Small intestine (tissue), 7 donors: ENCODE data around the gene REPS2. TPM values are rescaled to one million over a fixed set of nuclear protein-coding genes. Genes with fewer than 3 reads are reported as not detected.

Experiments
- DNase-seq, 2 donors: peaks; one replicate each; pipeline versions ENCODE4 v3.0.0 to v3.0.0-alpha.2; 2013
- FAIRE-seq: peaks from 2 replicates; lab custom pipeline; 2012; peaks lifted over from hg19 to GRCh38; lab: Jason Lieb, UNC
- H3K27ac ChIP-seq, 3 donors: one replicate each; pipeline ENCODE4 v1.5.1; 2013; ENCODE audit warnings: low read length in 2 of 3, mild to moderate bottlenecking in 2 of 3, control low read depth in 1 of 3, inconsistent platforms in 1 of 3, low read depth in 1 of 3, moderate library complexity in 1 of 3
- H3K27me3 ChIP-seq, 3 donors: one replicate each; pipeline ENCODE4 v1.6.1; 2013; ENCODE audit warnings: low read length in 3 of 3, inconsistent platforms in 1 of 3; ENCODE audit not compliant: control insufficient read depth in 3 of 3, insufficient read depth in 3 of 3
- H3K36me3 ChIP-seq, 3 donors: one replicate each; pipeline ENCODE4 v1.6.1; 2013; ENCODE audit warnings: low read length in 3 of 3, inconsistent platforms in 1 of 3, low read depth in 1 of 3, mild to moderate bottlenecking in 1 of 3, moderate library complexity in 1 of 3; ENCODE audit not compliant: control insufficient read depth in 3 of 3, insufficient read depth in 2 of 3
- H3K4me1 ChIP-seq, 3 donors: one replicate each; pipeline ENCODE4 v1.6.1; 2013; ENCODE audit warnings: low read length in 2 of 3, inconsistent platforms in 1 of 3, low read depth in 1 of 3, mild to moderate bottlenecking in 1 of 3, moderate library complexity in 1 of 3; ENCODE audit not compliant: control insufficient read depth in 3 of 3, insufficient read depth in 2 of 3
- H3K4me3 ChIP-seq, 3 donors: one replicate each; pipeline ENCODE4 v1.5.1; 2013; ENCODE audit warnings: low read length in 3 of 3, control low read depth in 1 of 3, inconsistent platforms in 1 of 3, low read depth in 1 of 3, mild to moderate bottlenecking in 1 of 3, moderate library complexity in 1 of 3
- H3K9me3 ChIP-seq, 2 donors: one replicate each; pipeline ENCODE4 v1.6.1; 2013; ENCODE audit warnings: low read depth in 1 of 2, low read length in 1 of 2; ENCODE audit not compliant: control insufficient read depth in 2 of 2, insufficient read depth in 1 of 2
- WGBS, 3 donors: extraction: QIAGEN DNeasy Blood & Tissue Kit; methylation state at CpG; one replicate each; pipeline ENCODE4 v1.1.7; 2013; 5-methylcytosine and 5-hydroxymethylcytosine counted together
- polyA plus RNA-seq, 4 donors: library from polyadenylated mRNA; stranded (reverse) in 3 of 4; unstranded in 1 of 4; fragments of 200-250 nt in 3 of 4; fragments of 120-200 nt in 1 of 4; gene quantifications; one replicate each; pipeline versions ENCODE4 v1.2.1 to v1.2.3, GENCODE V29; 2013
- donor health status: healthy with polysubstance abuse.
- donor health status: control.
- donor health status: control.
- donor health status: Bipolar disorder and iron deficiency.
- donor health status: healthy.

The REPS2 gene
- polyA plus RNA-seq, 4 donors: 1.3 to 8.3 (median 3.2) TPM

- FAIRE-seq (no peak), DNase-seq (no peak)
- Histone ChIP-seq H3K4me1 (no peaks in the 10 kb centered on the region), H3K27me3 (no peaks in the 10 kb centered on the region), H3K9me3 (no peaks in the 10 kb centered on the region), H3K36me3 (no peaks in the 10 kb centered on the region), H3K27ac (no peak overlapping the region), H3K4me3 (no peak overlapping the region)
- 82 to 98% (median 96%) methylated on average over 3 of the region's 3 CpGs for WGBS, 3 donors
Measured at GRCh38 chrX:17182317-17182716, 235.9 kb downstream of the REPS2 start.

- Histone ChIP-seq H3K4me3 (no peak overlapping the region), H3K4me1 (no peaks in the 10 kb centered on the region), H3K27me3 (no peaks in the 10 kb centered on the region), H3K36me3 (no peaks in the 10 kb centered on the region), H3K27ac (no peak overlapping the region), H3K9me3 (no peaks in the 10 kb centered on the region)
- 54 to 79% (median 77%) methylated on average over 2 of the region's 2 CpGs for WGBS, 3 donors
- DNase-seq (no peak), FAIRE-seq (no peak)
Measured at GRCh38 chrX:17183566-17183965, 237.1 kb downstream of the REPS2 start.

- no peak for DNase-seq
- H3K36me3 ChIP-seq: no peaks in the 10 kb centered on the region
- FAIRE-seq: no peak
- WGBS, 3 donors: 87 to 94% (median 89%) methylated on average over 5 of the region's 5 CpGs
- no peak overlapping the region for H3K4me3 ChIP-seq
- no peaks in the 10 kb centered on the region for H3K9me3 ChIP-seq
- H3K27ac ChIP-seq: no peak overlapping the region
- no peaks in the 10 kb centered on the region for H3K27me3 ChIP-seq
- H3K4me1 ChIP-seq: no peaks in the 10 kb centered on the region
Measured at GRCh38 chrX:17185431-17185830, 239.0 kb downstream of the REPS2 start.

GRCh38 chrX:17187136-17187756 lies 240.8 kb downstream of the REPS2 start:
- 69 to 92% (median 78%) methylated on average over 6 to 7 of the region's 7 CpGs for WGBS, 3 donors
- DNase-seq (no peak), FAIRE-seq (no peak)
- Histone ChIP-seq H3K9me3 (no peaks in the 10 kb centered on the region), H3K4me1 (no peaks in the 10 kb centered on the region), H3K27me3 (no peaks in the 10 kb centered on the region), H3K27ac (no peak overlapping the region), H3K36me3 (no peaks in the 10 kb centered on the region), H3K4me3 (no peak overlapping the region)

- FAIRE-seq: no peak
- no peaks in the 10 kb centered on the region for H3K36me3 ChIP-seq
- H3K9me3 ChIP-seq: no peaks in the 10 kb centered on the region
- no peak overlapping the region for H3K4me3 ChIP-seq
- DNase-seq: no peak
- H3K27ac ChIP-seq: no peak overlapping the region
- no peaks in the 10 kb centered on the region for H3K27me3 ChIP-seq
- H3K4me1 ChIP-seq: no peaks in the 10 kb centered on the region
- 89 to 93% (median 92%) methylated on average over 8 of the region's 8 CpGs for WGBS, 3 donors
Measured at GRCh38 chrX:17192106-17192505, 245.6 kb downstream of the REPS2 start.

Other genes with a start within 250 kb of the REPS2 start
- 10 to 100 TPM; 10.3 to 57.0 (median 29.9) TPM for gene CTPS2, start 234.0 kb upstream of the REPS2 start, polyA plus RNA-seq
- 10 to 100 TPM; 17.6 to 38.4 (median 26.7) TPM for gene SYAP1, start 227.0 kb upstream of the REPS2 start, polyA plus RNA-seq
- 10 to 100 TPM in 1 of 4 donors, 1 to 10 TPM in 3; 5.4 to 17.2 (median 9.2) TPM for gene TXLNG, start 160.2 kb upstream of the REPS2 start, polyA plus RNA-seq
- gene RBBP7, start 76.3 kb upstream of the REPS2 start, polyA plus RNA-seq: 100 to 1,000 TPM in 2 of 4 donors, 10 to 100 TPM in 2; 50.5 to 126 (median 89.5) TPM